HFF-Myc (cell line): ENCODE data around the gene KCNN2.

Experiments used
- DNase-seq: peaks from one replicate; pipeline ENCODE4 v3.0.0-alpha.2; 2011; ENCODE audit warnings: low read depth; ENCODE audit errors: extremely low read depth
- H3K4me3 ChIP-seq: replicated peaks from 2 replicates; pipeline ENCODE4 v1.5.1; 2011; ENCODE audit warnings: low read depth, mild to moderate bottlenecking, control low read depth, low read length
- TF ChIP-seq, protein P1 (sequence below): IDR thresholded peaks from 2 replicates; pipeline ENCODE4 v1.5.1; 2012; ENCODE audit warnings: mild to moderate bottlenecking, low read depth, low read length, control low read depth; ENCODE audit errors: missing control alignments

KCNN2 gene

DNA sequence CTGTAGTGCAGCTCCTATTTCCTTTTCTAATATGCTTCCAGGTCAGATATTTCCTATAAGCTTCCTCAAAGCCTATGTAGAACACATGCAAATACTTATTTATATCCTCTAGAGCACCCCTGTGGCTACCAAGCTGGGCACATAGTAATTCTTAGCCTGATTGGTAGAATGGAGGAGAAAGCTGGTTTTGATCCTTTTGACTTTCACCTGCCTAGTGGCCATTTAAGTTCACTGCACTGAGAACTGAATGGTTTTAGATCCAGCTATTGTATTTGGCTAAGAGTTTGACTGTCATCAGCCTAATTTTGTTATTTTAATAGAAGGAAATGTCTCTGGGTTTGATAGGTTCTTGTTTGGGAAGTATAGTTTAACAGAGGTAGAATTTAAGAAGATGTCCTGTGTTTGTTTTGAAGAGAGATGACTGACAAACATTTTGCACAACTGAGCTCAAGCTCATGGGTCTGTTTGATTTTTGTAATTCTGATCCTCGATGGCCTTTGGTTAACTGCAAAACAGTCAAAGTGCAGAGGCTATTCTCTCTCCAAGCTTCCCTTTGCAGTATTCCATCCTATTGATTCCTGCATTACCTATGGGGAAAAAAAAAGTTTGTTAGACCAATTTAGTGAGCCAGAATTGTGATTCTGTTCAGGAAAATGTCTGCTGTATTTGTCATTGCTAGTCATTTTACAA is 85.4 kb downstream of the KCNN2 start:
- DNase-seq: no peak
- TF ChIP-seq, protein P1, sequence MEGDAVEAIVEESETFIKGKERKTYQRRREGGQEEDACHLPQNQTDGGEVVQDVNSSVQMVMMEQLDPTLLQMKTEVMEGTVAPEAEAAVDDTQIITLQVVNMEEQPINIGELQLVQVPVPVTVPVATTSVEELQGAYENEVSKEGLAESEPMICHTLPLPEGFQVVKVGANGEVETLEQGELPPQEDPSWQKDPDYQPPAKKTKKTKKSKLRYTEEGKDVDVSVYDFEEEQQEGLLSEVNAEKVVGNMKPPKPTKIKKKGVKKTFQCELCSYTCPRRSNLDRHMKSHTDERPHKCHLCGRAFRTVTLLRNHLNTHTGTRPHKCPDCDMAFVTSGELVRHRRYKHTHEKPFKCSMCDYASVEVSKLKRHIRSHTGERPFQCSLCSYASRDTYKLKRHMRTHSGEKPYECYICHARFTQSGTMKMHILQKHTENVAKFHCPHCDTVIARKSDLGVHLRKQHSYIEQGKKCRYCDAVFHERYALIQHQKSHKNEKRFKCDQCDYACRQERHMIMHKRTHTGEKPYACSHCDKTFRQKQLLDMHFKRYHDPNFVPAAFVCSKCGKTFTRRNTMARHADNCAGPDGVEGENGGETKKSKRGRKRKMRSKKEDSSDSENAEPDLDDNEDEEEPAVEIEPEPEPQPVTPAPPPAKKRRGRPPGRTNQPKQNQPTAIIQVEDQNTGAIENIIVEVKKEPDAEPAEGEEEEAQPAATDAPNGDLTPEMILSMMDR: peak; percentile 25
- no peak overlapping the region for H3K4me3 ChIP-seq

DNA sequence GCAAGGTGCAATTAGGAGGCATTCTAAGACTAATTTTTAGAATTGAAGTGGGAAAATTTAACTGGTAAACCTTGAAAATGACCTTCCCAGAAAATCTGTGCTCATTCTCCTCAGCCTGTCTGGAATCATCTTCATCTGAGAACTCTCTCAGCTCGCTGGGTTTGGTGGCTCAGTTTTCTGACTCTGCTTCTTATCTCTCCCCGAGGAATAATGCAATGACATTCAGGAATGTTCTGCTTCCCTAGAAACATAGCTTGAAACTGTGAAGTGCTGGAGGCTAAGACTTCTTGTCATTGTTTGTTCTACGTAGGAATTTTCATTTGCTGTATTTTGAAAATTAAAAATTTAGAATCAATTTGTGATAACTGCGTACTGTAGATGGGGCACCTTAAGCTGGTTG is 86.6 kb downstream of the KCNN2 start:
- TF ChIP-seq, protein P1: no peak
- H3K4me3 ChIP-seq: no peak overlapping the region
- DNase-seq: no peak

DNA sequence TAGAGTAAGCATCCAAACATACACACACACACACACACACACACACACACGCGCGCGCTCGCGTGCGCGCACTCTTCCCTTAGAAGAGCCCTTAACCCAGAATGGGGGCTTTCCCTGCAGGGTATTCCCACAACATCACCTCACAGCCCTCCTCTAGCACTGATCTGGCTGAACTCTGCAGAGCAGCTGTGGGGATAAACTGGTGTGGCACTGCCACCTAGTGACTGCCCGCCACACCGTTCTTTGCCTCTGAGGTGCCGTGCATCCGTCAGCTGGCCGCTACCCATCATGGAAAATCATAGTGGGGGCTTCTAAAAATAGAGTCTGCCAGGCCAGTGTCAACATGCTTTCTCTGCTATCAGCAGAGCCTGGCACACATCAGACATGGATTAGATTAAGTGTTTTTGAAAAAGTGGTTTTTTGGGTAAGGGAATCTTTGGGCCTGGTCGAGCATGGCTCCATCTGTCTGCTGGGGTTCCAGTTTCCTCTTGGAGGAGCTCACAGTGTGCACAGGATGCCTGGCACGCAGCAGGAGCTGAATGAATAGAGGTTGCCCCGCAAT is 88.1 kb downstream of the KCNN2 start:
- TF ChIP-seq, protein P1: peak; percentile 87
- DNase-seq: peak; percentile 51
- H3K4me3 ChIP-seq: no peak overlapping the region

DNA sequence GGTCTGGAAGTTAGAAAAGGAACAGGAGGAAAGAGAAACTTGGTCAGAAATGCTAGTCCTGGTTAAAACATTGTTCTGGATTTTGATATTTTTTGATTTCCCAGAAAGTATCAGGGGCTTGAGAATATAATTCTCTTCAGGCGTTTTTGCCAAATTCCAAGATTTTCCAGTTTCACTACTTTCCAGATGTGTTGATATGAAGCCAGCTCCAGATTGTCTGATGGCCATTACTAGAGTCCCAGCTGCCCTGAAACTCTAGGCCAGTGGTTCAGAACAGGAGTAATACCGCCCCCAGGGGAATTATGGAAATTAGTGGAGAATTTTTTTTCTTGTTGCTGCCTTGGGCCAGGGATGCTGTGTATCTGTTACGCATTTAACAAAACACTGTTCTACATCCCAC is 88.6 kb downstream of the KCNN2 start:
- TF ChIP-seq, protein P1: peak; percentile 17
- H3K4me3 ChIP-seq: no peak overlapping the region
- DNase-seq: no peak

DNA sequence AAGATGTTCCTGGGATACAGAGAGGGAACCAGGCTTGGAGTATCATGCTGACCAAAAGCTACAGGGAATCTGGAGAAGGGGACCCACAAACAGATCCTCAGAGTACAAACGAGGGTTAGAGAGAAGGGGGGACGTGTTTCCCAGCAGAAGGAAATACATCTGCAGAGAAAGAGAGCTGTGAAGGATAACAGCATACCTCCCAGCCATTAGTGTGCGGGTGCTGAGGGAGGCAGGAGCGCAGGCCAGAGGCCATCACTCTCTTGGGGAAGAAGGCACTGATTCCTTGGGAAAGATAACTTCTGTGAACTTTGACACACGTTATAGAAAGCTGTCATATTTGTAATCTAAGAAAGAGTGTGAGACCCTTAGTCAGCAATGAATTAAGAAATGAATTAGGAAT is 96.9 kb downstream of the KCNN2 start:
- TF ChIP-seq, protein P1: no peak
- no peak overlapping the region for H3K4me3 ChIP-seq
- DNase-seq: no peak

DNA sequence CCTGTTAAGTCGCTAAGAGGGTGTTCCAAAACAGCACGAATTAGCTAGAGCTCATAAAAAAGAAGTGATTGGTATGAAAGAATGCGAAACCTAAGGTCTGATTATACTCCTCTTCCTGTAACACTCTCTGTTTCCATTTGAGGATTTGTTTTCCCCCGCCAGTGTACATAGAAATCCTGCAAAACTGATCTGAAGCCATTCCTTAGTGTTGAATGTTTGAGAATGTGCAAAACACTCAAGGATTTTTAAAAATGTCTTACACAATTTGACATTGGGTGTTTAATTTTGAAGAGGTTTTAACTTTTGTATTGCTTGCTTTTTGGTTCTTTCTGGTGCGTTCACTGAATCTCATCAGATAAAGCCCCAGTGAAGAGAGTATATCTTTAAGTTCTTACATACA is 105.3 kb downstream of the KCNN2 start:
- no peak for DNase-seq
- no peak overlapping the region for H3K4me3 ChIP-seq
- TF ChIP-seq, protein P1: no peak

DNA sequence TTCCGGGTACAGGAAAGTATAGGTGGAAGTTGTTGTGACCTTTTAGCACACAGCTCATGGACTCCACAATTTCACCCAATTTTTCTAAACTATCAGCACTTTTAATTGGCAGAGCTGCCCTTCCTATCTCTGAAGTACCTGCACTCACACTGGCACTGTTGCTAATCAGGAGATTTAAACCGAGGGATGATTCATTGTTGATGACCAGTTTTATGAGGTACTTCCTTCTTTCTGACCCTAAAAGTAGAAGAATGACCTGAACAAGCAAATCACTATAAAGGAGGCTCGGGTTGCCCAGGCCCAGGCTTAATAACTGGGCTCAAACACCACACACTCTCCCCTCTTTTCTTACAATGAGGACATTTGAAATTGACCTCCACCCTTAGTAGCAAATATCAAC is 105.9 kb downstream of the KCNN2 start:
- peak; percentile 7 for DNase-seq
- H3K4me3 ChIP-seq: no peak overlapping the region
- TF ChIP-seq, protein P1: no peak
